Fibroblast of lung (primary cell): ENCODE data around the gene ETS2.
A peak's percentile ranks its signal among the peaks of the same experiment; 100 is the strongest.

Experiments used
- CTCF ChIP-seq, 2 donors: IDR thresholded peaks in 1 of 2; conservative IDR thresholded peaks in 1 of 2; 1 replicate in 1 of 2; 2 replicates in 1 of 2; pipeline ENCODE4 v1.5.1; 2011 to 2012; ENCODE audit warnings: low read length in 2 of 2, control low read depth in 1 of 2, inconsistent platforms in 1 of 2, low read depth in 1 of 2, mild to moderate bottlenecking in 1 of 2
- EZH2 ChIP-seq: IDR thresholded peaks from 2 replicates; pipeline ENCODE4 v1.5.1; 2012; ENCODE audit warnings: low read length, control low read depth, mild to moderate bottlenecking; ENCODE audit errors: missing control alignments

DNA sequence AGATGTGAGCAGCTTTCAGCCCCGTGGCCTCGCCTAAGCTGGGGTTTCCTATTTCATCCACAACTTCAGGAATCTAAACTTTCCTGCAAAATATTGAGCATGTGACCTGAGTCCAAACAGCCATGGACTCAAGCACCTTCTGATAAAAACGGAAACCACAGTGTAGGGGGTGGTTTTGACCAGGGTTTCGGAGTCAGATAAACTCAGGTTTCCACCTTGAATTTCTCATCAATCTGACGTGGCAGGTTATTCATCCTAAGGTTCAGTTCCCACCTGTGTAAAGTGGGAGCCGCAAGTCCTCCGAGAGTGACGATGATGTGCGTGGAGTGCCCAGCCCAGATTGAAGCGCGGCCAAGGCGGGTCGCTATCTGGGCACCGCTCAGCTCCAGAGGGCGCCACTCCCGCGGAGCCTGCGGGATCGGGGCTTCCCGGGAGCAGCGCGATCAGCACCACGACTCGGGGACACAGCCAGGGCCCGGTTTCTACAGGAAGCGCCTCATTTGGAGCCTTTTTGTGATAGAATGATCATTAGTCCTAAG is 871 bp upstream of the ETS2 start:
- TF ChIP-seq CTCF (conservative IDR thresholded peaks at IDR 0.05 in 1 of 2, IDR thresholded peaks at IDR 0.05 in 1 of 2; ENCODE audit: low read depth in 1 of 2, low read length in 2 of 2) = peak; percentile 40 to 54
- no peak for TF ChIP-seq EZH2
